Suprapubic skin (tissue), 4 donors: Measurements from ENCODE around the gene KCNJ1. TPM values are rescaled to one million over a fixed set of nuclear protein-coding genes. Genes with fewer than 3 reads are reported as not detected.
A peak's percentile ranks its signal among the peaks of the same experiment; 100 is the strongest.

Experiments used
- DNase-seq, 2 donors: peaks; one replicate each; pipeline ENCODE4 v3.0.0-alpha.2; 2019; ENCODE audit warnings: low spot score in 2 of 2
- H3K27ac ChIP-seq: fragments of 200-600 bp; sonication (generic); one replicate; pipeline ENCODE4 v1.5.1; 2019
- H3K27me3 ChIP-seq: fragments of 200-600 bp; sonication (generic); one replicate; pipeline ENCODE4 v1.5.1; 2019
- H3K36me3 ChIP-seq: fragments of 200-600 bp; sonication (generic); one replicate; pipeline ENCODE4 v1.5.1; 2019
- H3K4me1 ChIP-seq: fragments of 200-600 bp; sonication (generic); one replicate; pipeline ENCODE4 v1.5.1; 2019
- H3K4me3 ChIP-seq: fragments of 200-600 bp; sonication (generic); one replicate; pipeline ENCODE4 v1.5.1; 2019; ENCODE audit warnings: mild to moderate bottlenecking
- H3K9me3 ChIP-seq: fragments of 200-600 bp; sonication (generic); one replicate; pipeline ENCODE4 v1.5.1; 2019
- CTCF ChIP-seq, 2 donors: fragments of 200-600 bp in 1 of 2; fragments of 450-650 bp in 1 of 2; sonication (generic) in 1 of 2; IDR thresholded peaks; one replicate each; pipeline ENCODE4 v1.5.1; 2016 to 2019; ENCODE audit warnings: antibody characterized with exemption in 2 of 2, mild to moderate bottlenecking in 1 of 2, moderate library complexity in 1 of 2
- EP300 ChIP-seq: sonication (generic); formaldehyde crosslinking; IDR thresholded peaks from one replicate; pipeline ENCODE4 v1.6.1; 2017; ENCODE audit warnings: antibody characterized with exemption
- POLR2A ChIP-seq, 2 donors: fragments of 450-650 bp; IDR thresholded peaks; one replicate each; pipeline ENCODE4 v1.6.1; 2017; ENCODE audit warnings: antibody characterized with exemption in 2 of 2, mild to moderate bottlenecking in 2 of 2, moderate library complexity in 2 of 2
- POLR2AphosphoS5 ChIP-seq, 3 donors: sonication (generic); formaldehyde crosslinking; IDR thresholded peaks; one replicate each; pipeline ENCODE4 v1.6.1; 2017; ENCODE audit warnings: antibody characterized with exemption in 3 of 3
- WGBS: methylation state at CpG from one replicate; pipeline ENCODE4 v1.1.5; 2018; 5-methylcytosine and 5-hydroxymethylcytosine counted together
- total RNA-seq, 4 donors: library from RNA; depleted of rRNA; stranded (reverse); fragments of >200 nt; gene quantifications; one replicate each; pipeline ENCODE4 v1.1.0, GENCODE V29; 2016

Gene KCNJ1
- total RNA-seq, 4 donors from 2014 or later = 0.18 to 3.0 TPM; not detected in 2

- Histone ChIP-seq H3K9me3 (no peaks in the 10 kb centered on the region), H3K4me1 (no peaks in the 10 kb centered on the region), H3K27me3 (no peaks in the 10 kb centered on the region), H3K27ac (no peak overlapping the region), H3K4me3 (no peak overlapping the region), H3K36me3 (no peaks in the 10 kb centered on the region)
- no peak for DNase-seq
- 75% methylated on average over 4 of the region's 4 CpGs for WGBS
- no peak for TF ChIP-seq POLR2A (IDR thresholded peaks at IDR 0.05)
- no peak for TF ChIP-seq EP300
- TF ChIP-seq CTCF (IDR thresholded peaks at IDR 0.05) = no peak
- TF ChIP-seq POLR2AphosphoS5 (IDR thresholded peaks at IDR 0.05) = no peak
Observed at GRCh38 chr11:128862908-128863660, 4.0 kb downstream of the KCNJ1 start.

GRCh38 chr11:128862406-128862805 lies 4.7 kb downstream of the KCNJ1 start:
- H3K4me1 ChIP-seq = no peaks in the 10 kb centered on the region
- TF ChIP-seq POLR2AphosphoS5 (IDR thresholded peaks at IDR 0.05) = no peak
- no peak for TF ChIP-seq POLR2A (IDR thresholded peaks at IDR 0.05)
- TF ChIP-seq CTCF (IDR thresholded peaks at IDR 0.05) = no peak
- no peak for TF ChIP-seq EP300
- no peak overlapping the region for H3K4me3 ChIP-seq
- 87% methylated on average over 4 of the region's 9 CpGs for WGBS
- no peak for DNase-seq
- H3K9me3 ChIP-seq = no peaks in the 10 kb centered on the region
- no peaks in the 10 kb centered on the region for H3K27me3 ChIP-seq
- no peak overlapping the region for H3K27ac ChIP-seq
- H3K36me3 ChIP-seq = no peaks in the 10 kb centered on the region

GRCh38 chr11:128860571-128861361 lies 6.3 kb downstream of the KCNJ1 start:
- H3K4me3 ChIP-seq = no peak overlapping the region
- H3K27ac ChIP-seq = no peak overlapping the region
- no peaks in the 10 kb centered on the region for H3K36me3 ChIP-seq
- no peaks in the 10 kb centered on the region for H3K9me3 ChIP-seq
- no peaks in the 10 kb centered on the region for H3K4me1 ChIP-seq
- TF ChIP-seq POLR2A (IDR thresholded peaks at IDR 0.05) = no peak
- TF ChIP-seq POLR2AphosphoS5 (IDR thresholded peaks at IDR 0.05) = no peak
- no peak for TF ChIP-seq CTCF (IDR thresholded peaks at IDR 0.05)
- no peak for TF ChIP-seq EP300
- 74% methylated on average over 14 of the region's 16 CpGs for WGBS
- no peaks in the 10 kb centered on the region for H3K27me3 ChIP-seq
- no peak for DNase-seq

- WGBS = 60% methylated on average over 22 of the region's 33 CpGs
- Histone ChIP-seq H3K9me3 (no peaks in the 10 kb centered on the region), H3K27me3 (no peaks in the 10 kb centered on the region), H3K27ac (no peak overlapping the region), H3K36me3 (no peaks in the 10 kb centered on the region), H3K4me3 (no peak overlapping the region), H3K4me1 (no peaks in the 10 kb centered on the region)
- TF ChIP-seq EP300 = no peak
- no peak for TF ChIP-seq POLR2AphosphoS5 (IDR thresholded peaks at IDR 0.05)
- no peak for TF ChIP-seq POLR2A (IDR thresholded peaks at IDR 0.05)
- peak; percentile 43 to 91 for TF ChIP-seq CTCF (IDR thresholded peaks at IDR 0.05)
- DNase-seq = no peak
Observed at GRCh38 chr11:128859563-128860441, 7.3 kb downstream of the KCNJ1 start.
